Measurements from ENCODE around the gene ASCL5. TPM values are rescaled to one million over a fixed set of nuclear protein-coding genes. Genes with fewer than 3 reads are reported as not detected.

ASCL5 gene
- polyA plus RNA-seq, 3 donors: not detected

DNA sequence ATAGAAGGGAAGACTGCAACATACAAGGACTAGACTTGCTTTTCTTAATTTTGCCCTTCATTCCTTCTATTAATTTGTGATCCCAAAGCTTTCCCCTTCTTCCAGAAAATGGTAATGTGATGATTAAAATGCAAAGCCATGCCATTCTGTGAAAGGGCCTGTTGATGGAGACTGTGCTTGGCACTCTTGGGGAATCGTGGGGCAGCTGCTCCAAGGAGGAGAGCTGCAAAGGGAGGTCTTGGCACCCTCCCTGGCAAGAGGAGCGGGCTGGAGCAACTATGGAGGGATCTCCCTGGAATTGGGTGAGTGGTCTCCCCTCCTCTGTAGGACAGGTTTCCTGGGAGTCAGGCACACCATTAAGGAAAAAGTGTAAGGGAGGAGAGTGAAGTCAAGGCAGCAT lies 31.4 kb downstream of the ASCL5 start:
- H3K9me3 ChIP-seq (replicated peaks in 1 of 2; ENCODE audit: control insufficient read depth in 1 of 2, insufficient read depth in 1 of 2, low read length in 2 of 2): no peaks in the 10 kb centered on the region
- H2AFZ ChIP-seq (ENCODE audit: insufficient read depth, low read depth, low read length, poor library complexity, severe bottlenecking): no peak overlapping the region
- no peak for DNase-seq
- WGBS (ENCODE audit: insufficient coverage): 100% methylated on average over 1 of the region's 2 CpGs
- no peaks in the 10 kb centered on the region for H3K4me1 ChIP-seq (ENCODE audit: control insufficient read depth in 1 of 2, insufficient read depth in 2 of 2, low read length in 2 of 2)
- no peak overlapping the region for H3K27ac ChIP-seq (ENCODE audit: low read depth in 1 of 2, low read length in 2 of 2)
- no peaks in the 10 kb centered on the region for H3K27me3 ChIP-seq (ENCODE audit: control insufficient read depth in 2 of 2, insufficient read depth in 2 of 2, low read length in 2 of 2)
- H3K9me3 Mint-ChIP-seq: no peaks in the 10 kb centered on the region
- H3K4me2 ChIP-seq (replicated peaks; ENCODE audit: extremely low read depth, low read length, poor library complexity, severe bottlenecking): no peak overlapping the region
- no peaks in the 10 kb centered on the region for H3K79me2 ChIP-seq (ENCODE audit: insufficient read depth, low read length)
- H3K4me1 Mint-ChIP-seq: no peaks in the 10 kb centered on the region
- no peaks in the 10 kb centered on the region for H3K36me3 ChIP-seq (replicated peaks in 1 of 2; ENCODE audit: control insufficient read depth in 1 of 2, insufficient read depth in 2 of 2, low read length in 2 of 2)
- no peaks in the 10 kb centered on the region for H3K36me3 Mint-ChIP-seq
- H3K9ac ChIP-seq (ENCODE audit: insufficient read depth, low read length, poor library complexity, severe bottlenecking): no peak overlapping the region
- intact Hi-C loops (cut with micrococcal nuclease): no loop called here
- H4K20me1 ChIP-seq (ENCODE audit: insufficient read depth, low read length): no peaks in the 10 kb centered on the region
- H3K4me3 ChIP-seq (replicated peaks in 1 of 3; ENCODE audit: low read depth in 2 of 3, low read length in 3 of 3): no peak overlapping the region
- H3K27ac Mint-ChIP-seq: no peak overlapping the region
- no peak overlapping the region for H3K4me3 Mint-ChIP-seq
- no peak for TF ChIP-seq CTCF (IDR thresholded peaks at IDR 0.05)
- peaks cover 3 to 5% (median 4%) of the 10 kb centered on the region in 3 donors for H3K27me3 Mint-ChIP-seq (ENCODE audit: low read depth in 3 of 3)

DNA sequence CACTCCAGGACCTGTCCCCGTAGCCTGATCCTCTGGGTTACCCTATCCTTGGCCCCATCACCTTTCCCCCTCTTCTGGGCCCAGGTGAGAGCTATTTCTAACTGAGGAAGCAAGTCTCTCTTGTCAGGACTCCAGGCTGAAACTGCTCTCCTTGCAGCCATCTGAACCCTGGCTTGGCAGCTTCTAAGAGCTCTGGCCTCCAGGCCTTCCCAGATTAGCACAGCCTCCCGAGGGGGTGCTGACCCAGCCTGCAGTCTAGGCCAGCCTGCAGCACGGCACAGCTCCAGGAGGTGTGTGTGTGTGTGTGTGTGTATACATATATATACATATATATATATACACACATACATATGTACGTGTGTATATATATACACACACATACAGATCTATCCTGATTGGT lies 32.2 kb downstream of the ASCL5 start:
- H3K27ac Mint-ChIP-seq: no peak overlapping the region
- no peaks in the 10 kb centered on the region for H3K36me3 Mint-ChIP-seq
- H3K4me2 ChIP-seq (replicated peaks; ENCODE audit: extremely low read depth, low read length, poor library complexity, severe bottlenecking): no peak overlapping the region
- no peaks in the 10 kb centered on the region for H3K36me3 ChIP-seq (replicated peaks in 1 of 2; ENCODE audit: control insufficient read depth in 1 of 2, insufficient read depth in 2 of 2, low read length in 2 of 2)
- no peaks in the 10 kb centered on the region for H3K79me2 ChIP-seq (ENCODE audit: insufficient read depth, low read length)
- WGBS (ENCODE audit: insufficient coverage): 100% methylated on average over 1 of the region's 4 CpGs
- peaks cover 4 to 6% (median 5%) of the 10 kb centered on the region in 3 donors for H3K27me3 Mint-ChIP-seq (ENCODE audit: low read depth in 3 of 3)
- no peaks in the 10 kb centered on the region for H3K4me1 ChIP-seq (ENCODE audit: control insufficient read depth in 1 of 2, insufficient read depth in 2 of 2, low read length in 2 of 2)
- H2AFZ ChIP-seq (ENCODE audit: insufficient read depth, low read depth, low read length, poor library complexity, severe bottlenecking): no peak overlapping the region
- no peak for DNase-seq
- no peaks in the 10 kb centered on the region for H3K27me3 ChIP-seq (ENCODE audit: control insufficient read depth in 2 of 2, insufficient read depth in 2 of 2, low read length in 2 of 2)
- TF ChIP-seq CTCF (IDR thresholded peaks at IDR 0.05): no peak
- no peak overlapping the region for H3K4me3 ChIP-seq (replicated peaks in 1 of 3; ENCODE audit: low read depth in 2 of 3, low read length in 3 of 3)
- H3K4me1 Mint-ChIP-seq: no peaks in the 10 kb centered on the region
- H3K4me3 Mint-ChIP-seq: no peak overlapping the region
- intact Hi-C loops (cut with micrococcal nuclease): no loop called here
- H3K9me3 ChIP-seq (replicated peaks in 1 of 2; ENCODE audit: control insufficient read depth in 1 of 2, insufficient read depth in 1 of 2, low read length in 2 of 2): no peaks in the 10 kb centered on the region
- no peaks in the 10 kb centered on the region for H3K9me3 Mint-ChIP-seq
- no peaks in the 10 kb centered on the region for H4K20me1 ChIP-seq (ENCODE audit: insufficient read depth, low read length)
- no peak overlapping the region for H3K9ac ChIP-seq (ENCODE audit: insufficient read depth, low read length, poor library complexity, severe bottlenecking)
- no peak overlapping the region for H3K27ac ChIP-seq (ENCODE audit: low read depth in 1 of 2, low read length in 2 of 2)

All from CD14-positive monocyte (primary cell).